GM18909 (cell line): Measurements from ENCODE around the gene HOXA9.

Source experiments
- ATAC-seq: cut with Tn5 transposase; IDR thresholded peaks from one replicate; pipeline ENCODE4 v1.9.1; 2021; ENCODE audit warnings: mild to moderate bottlenecking; ENCODE audit not compliant: unreplicated experiment, poor library complexity

Gene HOXA9

DNA sequence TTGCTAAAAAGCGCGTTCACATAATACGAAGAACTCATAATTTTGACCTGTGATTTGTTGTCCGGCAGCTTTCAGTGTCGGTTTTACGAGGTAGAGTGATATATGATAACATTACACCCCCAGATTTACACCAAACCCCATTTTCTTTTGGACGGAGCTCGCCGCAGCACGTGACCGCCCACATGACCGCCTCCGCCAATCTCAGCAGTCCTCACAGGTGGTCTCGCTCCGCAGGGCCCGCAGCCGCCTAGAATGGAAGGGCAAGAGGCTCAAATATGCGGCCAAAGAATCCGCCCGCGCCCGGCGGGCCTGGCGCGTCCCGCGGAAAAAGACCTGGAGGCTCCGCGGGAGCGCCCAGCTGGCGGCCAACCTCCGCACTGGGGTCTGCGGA, 8.8 kb downstream of the HOXA9 start, which contains the start of gene HOXA7:
HOXA7 (minus strand) TSS at position 168 of the 391 bp plus-strand sequence; CDS start at position 38, 130 bp downstream.
- no peak for ATAC-seq

DNA sequence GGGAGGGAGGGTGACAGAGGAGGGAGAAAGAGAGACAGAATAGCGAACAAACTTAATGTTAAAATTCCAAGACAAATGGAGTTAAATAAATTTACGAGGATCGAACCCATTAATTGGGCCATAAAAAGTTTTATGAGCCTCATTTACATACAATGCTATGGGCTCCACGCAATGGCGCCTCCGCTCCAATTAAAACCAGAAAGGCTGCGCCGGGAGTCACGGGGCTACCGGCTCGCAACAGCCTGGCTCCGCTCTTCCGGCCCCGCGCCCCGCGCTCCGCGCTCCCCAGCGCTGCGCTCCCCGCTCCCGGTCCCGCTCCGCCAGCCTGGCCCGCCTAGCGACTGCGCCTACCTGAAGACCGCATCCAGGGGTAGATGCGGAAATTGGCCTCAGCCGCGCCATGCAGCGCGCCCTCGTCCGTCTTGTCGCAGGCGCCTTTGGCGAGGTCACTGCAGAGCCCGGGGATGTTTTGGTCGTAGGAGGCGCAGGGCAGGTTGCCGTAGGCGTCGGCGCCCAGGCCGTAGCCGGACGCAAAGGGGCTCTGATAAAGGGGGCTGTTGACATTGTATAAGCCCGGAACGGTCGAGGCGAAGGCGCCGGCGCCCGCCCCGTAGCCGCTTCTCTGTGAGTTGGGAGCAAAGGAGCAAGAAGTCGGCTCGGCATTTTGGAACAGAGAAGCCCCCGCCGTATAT, 9.4 kb downstream of the HOXA9 start:
- no peak for ATAC-seq

DNA sequence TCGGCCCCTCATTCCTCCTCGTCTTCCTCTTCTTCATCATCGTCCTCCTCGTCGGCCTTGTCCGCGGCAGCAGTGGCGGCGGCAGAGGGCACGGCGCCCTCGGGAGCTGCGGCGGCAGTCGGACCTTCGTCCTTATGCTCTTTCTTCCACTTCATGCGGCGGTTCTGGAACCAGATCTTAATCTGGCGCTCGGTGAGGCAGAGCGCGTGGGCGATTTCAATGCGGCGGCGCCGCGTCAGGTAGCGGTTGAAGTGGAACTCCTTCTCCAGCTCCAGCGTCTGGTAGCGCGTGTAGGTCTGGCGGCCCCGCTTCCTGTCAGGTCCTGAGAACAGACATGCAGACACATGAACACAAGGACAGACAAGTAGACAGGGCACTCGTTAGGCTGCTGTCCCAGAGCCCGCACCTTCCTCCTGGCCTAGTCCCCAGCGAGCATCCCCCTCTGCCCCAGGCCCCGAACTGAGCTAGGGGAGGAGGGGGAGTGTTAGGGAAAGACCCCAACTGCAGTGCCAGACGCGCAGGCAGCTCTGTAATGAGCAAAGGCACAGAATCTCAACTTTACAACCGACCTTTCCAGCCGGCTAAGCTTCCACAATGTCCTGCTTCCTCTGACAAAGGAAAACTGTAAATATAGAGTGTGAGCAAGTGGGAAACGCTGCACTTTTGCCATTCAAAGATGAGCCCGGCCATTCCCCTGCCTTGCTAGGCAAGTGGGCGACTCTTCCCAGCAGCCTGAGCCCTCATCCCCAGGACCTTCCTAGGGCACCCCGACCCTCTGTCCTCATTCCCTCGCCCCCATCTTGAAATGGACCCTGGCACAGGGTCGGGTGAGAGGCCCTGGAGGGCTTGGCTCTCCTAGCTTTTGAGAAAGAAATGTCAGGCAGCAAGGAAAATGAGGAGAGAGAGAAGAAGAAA, 10.2 kb downstream of the HOXA9 start:
- no peak for ATAC-seq

DNA sequence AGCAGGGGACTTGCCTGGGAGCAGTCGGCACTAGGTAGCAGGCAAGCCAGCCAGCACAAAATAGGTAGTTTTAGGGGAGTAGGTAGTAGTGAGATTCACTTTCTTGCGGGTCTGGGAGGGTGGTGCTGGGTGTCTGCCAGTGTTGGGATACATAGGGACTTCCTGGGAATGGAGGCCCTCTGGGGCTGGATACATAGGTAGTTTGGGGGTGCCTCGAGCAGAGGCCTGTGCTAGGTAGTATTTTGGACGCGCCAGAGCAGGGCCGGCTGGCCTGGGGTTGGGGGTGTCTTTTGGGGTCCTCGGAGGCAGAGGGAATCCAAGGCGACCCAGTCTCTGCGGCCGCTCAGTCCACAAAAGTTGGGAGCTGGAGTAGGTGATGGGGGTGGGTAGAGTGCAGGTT, 11.0 kb downstream of the HOXA9 start:
- ATAC-seq, result no peak

DNA sequence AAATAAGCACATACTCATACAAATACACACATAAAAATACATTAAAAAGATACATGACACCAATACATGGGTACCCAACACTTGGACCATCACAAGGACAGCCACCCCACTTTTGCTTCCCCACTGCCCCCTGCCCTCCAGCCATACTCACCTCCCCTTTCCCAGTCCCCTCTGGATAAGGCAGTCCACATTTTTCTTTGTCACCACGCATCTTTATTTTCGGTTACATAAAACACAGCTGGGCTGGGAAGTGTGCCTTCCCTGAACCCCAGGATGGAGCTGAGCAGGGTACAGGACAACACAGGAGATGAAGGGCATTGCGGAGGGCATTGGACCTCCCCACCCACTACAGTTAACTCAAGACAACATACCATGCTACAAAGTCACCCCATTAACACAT, 11.8 kb downstream of the HOXA9 start:
- no peak for ATAC-seq

DNA sequence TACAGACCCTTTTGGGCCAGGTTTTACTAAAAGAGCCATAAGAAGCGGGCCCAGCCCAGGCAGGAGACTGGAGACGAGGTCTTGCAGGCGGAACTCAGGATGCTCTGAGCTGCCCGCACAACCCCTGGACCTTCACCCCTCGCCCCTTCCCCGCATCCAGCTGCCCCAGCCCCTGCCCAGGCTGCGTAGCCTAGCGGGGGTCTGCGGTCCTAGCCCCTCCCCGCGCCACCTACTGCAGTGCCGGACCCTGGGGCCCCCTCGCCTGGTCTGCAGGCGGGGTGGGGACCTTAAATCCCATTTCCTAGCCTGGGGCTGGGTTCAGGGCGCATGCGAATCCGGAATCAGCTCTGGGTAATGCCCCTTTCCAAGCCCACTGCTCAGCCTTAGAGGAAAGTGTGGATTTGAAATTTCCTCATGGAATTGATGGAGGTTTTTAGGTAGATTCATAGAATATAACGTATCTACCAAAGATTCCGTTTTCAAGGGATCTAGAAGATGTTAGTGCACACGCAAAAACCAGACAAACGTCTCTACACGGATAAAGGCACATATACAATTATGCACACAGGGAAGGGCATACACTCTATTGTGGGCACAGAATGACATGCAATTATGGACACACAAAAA, 12.4 kb downstream of the HOXA9 start:
- no peak for ATAC-seq

DNA sequence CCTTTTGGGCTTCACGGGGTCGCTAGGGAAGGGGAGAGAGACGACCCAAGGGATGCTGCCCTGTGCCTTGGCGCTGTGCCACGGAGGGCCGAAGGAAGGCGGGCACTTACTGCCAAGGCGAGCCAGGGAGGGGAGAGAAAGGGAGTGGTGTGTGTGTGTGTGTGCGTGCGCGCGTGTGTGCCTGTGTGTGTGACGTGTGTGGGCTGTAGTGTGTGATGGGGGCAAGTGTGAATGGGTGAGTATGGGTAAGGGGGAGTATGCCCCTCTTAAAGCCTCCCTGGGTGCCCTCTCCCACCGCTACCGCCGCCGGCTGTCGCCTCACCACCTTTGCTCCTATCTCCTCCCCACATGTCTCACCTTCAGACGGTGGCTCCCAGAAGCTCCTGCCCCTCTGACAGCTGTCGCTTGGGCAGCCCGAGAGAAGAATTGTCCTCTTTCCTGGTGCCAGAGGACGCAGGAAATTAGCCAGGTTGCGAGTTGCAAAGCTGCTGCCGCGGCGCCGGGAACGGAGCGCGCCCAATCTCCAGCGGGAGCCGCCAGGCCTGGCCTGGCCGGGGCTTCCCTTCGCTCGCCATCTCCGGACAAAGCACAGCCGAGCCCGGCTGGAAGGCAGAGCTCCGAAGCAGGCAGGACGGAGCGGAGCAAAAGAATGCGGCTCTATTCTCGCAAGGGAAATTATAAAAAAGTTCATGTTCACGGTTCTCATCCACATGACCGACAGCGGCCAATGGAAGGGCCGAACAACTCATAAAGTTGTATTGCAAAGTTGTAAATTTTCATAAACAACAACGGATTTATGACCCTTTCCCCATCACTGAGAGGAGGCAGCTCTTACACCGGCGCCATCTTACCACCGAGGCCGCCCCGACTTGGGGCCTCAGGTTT, 13.2 kb downstream of the HOXA9 start, which contains the start of gene HOXA3:
HOXA3 (minus strand) TSS at position 653 of the 885 bp plus-strand sequence. CDS start 41,943 bp downstream, outside the sequence.
- no peak for ATAC-seq

DNA sequence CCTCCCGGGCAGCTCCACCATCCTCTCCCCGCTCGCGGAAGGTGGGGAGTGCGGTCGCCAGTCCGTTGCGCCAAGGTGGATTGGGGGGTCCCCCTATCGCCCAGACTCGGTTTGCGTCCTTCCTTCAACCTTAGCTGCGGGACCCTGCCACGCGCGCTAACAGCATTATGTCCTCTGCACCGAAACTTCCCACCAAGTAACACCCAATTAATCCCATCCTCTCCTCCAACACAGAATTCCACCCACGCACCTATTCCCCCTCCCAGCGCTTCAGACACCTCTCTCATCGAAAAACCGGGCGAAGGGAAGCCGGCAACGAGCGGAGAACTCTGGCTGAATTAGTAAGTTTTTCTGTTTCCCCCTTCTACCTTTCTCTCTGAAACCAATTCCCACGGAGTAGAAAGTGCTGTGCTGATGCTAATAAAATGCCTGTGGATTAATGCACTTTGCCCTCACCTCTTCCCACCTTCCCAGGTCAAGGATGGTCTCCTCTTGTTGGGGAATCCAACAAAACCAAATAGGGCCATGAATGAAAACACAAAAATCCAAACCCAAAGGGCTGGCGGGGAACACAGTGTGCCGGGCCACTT, 13.9 kb downstream of the HOXA9 start:
- no peak for ATAC-seq

DNA sequence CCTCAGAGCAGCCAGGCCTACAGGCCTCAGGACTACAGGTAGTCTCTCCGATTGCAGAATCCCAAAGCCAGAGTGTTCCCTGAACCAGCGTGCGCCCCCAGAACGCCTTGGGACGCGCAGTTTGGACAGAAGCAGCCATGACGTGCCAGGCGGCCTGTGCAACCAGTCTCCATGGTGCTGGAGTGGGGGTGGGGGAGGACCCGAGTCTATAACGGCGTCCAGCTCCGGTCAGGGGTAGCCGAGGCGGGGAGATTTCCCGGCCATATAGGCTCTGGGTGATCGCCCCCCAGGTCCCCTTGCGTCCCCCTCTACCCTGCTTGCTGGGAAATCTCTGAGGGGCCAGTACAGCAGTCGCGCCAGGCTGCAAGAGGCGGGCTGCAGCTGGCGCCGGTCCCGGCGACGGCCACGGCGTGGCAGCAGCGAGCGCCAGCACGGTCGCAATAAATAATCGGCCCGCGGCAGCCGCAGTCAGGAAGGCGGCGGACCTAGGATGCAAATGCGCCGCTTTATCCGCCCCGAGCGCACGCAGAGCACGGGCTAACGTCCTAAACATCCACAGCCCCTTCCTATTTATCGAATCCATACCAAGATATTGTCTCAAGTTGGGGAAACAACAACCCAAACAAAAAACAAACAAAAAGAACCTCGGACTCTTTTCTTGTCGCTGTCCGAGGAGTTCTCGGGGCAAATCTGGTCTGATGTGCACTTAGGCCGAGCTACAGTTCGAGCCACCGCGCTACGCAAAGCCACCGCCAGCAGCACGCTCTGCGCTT, 14.6 kb downstream of the HOXA9 start:
- ATAC-seq, result peak; percentile 85

DNA sequence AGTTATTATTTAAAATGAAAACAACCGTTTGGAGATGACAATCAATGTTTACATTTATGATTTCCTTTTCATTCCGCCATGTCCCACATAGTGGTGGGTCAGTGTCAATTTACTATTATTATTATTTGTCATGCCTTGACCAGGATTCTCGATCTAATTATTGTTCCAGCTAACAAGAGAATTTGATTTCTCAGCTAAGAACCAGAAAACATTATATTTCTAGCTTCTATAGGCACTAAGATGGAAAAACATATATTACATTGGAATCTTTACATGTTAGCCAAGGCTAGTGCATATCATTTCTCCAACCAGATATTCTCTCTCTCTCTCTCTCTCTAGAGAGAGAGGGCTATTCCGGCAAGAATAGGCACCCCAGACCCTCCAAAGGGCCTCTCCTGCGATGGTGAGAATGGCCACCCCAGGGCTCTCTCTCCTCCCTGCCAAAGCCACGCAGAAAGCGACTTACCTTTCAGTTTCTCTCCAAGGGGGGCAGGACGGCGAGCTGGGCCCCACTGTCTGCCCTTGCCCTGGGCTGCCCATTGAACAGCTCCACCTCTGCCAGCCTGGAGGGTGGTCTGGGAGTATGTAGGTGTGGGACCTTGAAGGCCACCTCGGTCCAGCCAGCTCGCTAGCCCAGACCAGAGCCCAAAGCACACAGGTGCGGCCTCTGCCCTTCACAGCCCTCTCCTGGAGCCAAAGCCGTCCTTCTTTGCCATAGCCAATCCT, 15.3 kb downstream of the HOXA9 start:
- ATAC-seq, result no peak

DNA sequence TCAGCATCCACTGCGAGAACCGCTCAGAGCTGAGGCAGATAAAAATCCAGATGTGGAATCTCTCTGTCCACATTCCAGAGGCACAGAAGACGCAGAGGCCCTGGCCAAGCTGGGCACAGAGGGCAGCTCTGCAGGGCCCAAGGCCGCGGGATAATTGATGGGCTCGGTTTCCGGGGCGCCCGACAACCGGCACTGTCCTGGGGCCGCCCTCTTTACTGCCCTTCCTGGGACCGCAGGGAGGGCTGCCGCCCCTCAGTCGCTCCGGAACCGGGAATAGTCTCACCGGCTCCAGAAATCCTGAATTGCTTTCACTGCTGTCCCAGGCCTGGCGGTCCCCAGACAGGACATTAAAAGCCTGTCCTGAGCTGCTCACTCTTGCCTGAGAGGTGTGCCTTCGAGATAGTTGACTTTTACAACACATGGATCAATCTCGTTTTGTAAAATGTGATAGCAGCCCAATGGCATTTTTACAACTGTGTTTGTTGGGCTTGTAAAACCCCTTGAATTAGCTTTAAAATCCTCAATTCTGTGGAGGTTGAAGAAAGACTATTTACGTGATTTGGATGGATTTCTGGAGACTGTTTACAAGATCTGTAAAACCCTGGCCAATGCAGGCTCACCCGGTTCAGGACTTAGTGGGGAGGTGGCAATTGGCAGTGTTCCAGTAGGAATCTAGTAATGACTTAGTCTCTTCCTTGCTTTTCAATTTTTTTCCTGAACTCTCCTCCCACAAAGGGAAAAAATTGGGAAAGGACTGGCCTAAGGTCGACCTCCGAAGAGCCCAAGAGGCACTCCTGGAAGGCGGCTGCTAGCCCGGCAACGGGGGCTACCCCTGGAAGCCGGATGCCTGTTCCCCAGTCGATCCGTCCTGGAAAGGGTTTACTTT, 16.3 kb downstream of the HOXA9 start:
- no peak for ATAC-seq

DNA sequence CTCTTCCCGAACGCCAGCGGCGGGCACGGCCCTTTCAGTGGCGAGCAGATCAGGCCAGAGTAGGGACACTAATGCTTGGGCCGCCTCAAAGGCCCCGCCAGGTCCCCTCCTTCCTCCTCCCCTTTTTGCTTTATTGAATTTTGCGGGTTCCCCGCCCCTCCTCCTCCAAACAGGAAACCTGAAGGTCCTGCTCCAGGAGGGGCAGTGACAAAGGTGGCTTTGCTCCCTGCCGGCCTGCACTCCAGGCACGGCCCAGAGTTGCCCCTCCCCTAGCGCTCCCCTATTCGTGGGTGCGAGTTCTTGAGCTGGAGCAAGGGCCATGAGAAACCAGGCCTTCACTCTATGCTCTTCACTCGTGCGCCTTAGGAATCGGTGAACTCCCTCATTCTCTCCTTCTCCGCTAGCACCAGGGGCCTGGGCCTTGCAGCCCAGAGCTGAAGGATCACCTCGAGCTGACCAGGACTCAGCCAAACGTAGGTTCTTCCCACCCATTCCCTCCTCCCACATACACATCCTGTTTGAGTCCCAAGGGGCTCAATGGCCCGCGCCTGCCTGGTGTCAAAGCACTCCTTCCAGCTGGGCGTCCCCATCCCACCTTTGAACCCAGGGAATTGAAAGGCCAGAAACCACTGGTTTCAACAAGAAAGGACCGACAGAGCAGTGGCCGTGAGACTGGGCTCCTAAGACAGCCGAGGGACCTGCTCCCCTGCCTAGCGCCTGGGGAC, 17.1 kb downstream of the HOXA9 start:
- no peak for ATAC-seq

DNA sequence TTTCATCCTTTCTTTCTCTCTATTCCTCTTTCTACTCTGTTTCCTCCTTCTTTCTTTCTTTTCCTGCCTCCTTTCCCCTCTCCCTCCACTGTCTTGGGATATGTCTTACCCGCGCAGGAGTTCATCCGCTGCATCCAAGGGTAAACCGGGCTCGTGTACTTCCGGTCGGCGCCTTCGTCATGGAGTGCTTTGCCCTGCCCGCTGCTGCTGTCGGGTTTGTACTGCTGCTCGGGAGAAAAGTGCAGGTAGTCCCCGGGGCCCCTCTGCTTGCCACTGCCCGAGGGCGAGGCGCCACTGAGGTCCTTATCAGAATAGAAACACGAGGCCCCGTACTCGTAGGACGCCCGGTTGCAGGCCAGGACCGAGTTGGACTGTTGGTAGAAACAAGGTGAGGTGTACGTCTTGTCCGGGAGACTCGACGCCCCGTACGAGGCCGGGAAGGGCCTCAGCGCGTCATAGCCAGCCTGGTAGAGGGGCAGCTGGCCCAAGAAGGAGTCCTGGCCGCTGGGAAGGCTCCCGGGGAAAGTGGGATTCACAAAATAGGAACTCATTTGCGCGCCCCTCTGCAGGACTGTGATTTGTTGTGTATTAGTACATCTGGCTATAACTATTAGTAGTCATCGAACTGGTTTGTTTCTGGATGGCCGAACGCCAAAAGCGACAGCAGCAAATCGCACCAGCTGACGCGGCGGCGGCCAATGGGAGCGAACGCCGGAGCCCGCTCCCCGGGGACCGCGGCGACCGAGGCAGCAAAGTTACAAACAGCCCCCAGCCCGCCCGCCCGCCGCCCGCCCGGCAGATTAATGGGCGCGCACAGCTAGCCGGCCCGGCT, 17.9 kb downstream of the HOXA9 start, which contains the start of gene HOXA6:
HOXA6 (minus strand) TSS at position 576 of the 832 bp plus-strand sequence; CDS start at position 551, 25 bp downstream.
- no peak for ATAC-seq

DNA sequence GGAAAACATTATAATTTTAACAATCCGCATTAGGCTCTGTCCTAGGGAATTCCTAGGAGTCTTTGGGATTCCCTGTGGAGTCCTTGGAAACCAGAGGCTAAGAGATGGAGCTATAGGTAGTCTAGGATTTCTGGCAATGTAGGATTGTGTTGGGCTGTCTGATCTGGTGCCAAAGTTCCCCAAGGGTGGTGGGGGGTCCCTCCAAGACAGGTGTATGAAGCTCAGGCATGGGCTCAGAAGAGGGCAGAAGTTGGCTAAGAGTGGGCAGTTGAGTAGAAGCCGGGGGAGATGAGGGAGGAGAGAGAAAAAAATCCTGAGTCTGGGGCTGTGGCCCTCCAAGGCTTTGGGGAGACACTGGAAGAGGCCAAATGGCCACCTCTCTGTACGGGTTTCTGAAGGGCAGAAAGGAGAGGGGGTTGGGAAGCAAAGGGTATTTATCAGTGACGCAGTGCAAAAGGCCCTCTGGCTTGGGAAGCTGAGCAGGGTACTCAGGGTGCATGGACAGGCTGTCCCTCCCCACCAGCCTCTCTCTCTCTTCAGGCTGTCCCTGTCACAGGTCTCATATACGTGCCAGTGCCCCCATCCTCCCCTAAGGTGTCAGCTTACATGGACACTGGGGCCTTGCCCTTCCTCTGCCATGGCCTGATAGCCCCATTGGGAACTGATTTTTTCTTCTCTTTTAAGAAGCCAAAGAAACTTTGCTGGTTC, 18.7 kb downstream of the HOXA9 start:
- ATAC-seq, result no peak

DNA sequence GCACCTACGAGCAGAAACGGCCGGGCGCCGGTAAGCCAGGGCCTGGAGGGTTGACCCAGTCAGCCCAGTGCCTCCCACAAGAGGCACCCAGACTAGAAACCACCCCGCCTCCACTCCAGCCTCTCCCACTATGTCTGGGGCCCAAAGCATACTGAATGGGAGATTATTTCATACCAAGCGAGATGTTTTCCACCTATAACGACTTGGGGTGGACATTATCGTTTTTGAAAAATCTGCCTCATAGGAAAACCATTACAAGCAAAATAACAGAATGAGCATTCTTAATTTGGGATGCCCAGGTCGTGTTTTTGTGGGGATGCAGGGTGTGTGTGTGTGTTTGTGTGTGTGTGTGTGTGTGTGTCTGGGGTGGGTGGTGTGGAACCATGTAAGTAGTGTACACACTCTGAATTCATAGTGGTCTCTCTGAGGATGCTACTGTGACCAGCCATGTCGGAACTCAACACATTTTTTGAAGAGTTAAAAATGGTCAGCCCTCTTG, 19.4 kb downstream of the HOXA9 start:
- ATAC-seq, result no peak
